ENCODE results near the gene ERO1B.
"Not testable (repeated sequence)": the region's sequence is repeated elsewhere in the genome, so short reads cannot be mapped to it uniquely, and the experiment has no call there.

Gene ERO1B

GRCh38 chr1:236247286-236247685, 34.5 kb downstream of the ERO1B start:
- no peak for DNase-seq

GRCh38 chr1:236242568-236242967, 39.2 kb downstream of the ERO1B start:
- no peak for DNase-seq

- no peak for DNase-seq
Measured at GRCh38 chr1:236240675-236241074, 41.1 kb downstream of the ERO1B start.

- DNase-seq = no peak
Measured at GRCh38 chr1:236239092-236239585, 42.6 kb downstream of the ERO1B start.

GRCh38 chr1:236235116-236235515, 46.6 kb downstream of the ERO1B start:
- no peak for DNase-seq

GRCh38 chr1:236228411-236228810, 53.3 kb downstream of the ERO1B start:
- DNase-seq = no peak

- DNase-seq = no peak
Measured at GRCh38 chr1:236222632-236223031, 59.1 kb downstream of the ERO1B start.

- DNase-seq = no peak
Measured at GRCh38 chr1:236220473-236220872, 61.3 kb downstream of the ERO1B start.

GRCh38 chr1:236214761-236215160, 67.0 kb downstream of the ERO1B start:
- no peak for DNase-seq

GRCh38 chr1:236213534-236213933, 68.2 kb downstream of the ERO1B start:
- DNase-seq = no peak

GRCh38 chr1:236211815-236212214, 69.9 kb downstream of the ERO1B start:
- no peak for DNase-seq

GRCh38 chr1:236209713-236210112, 72.0 kb downstream of the ERO1B start:
- DNase-seq = no peak

- no peak for DNase-seq
Measured at GRCh38 chr1:236209185-236209584, 72.6 kb downstream of the ERO1B start.

GRCh38 chr1:236207569-236207968, 74.2 kb downstream of the ERO1B start:
- DNase-seq = no peak

GRCh38 chr1:236207121-236207520, 74.6 kb downstream of the ERO1B start:
- no peak for DNase-seq

- no peak for DNase-seq
Measured at GRCh38 chr1:236206548-236206947, 75.2 kb downstream of the ERO1B start.

- DNase-seq = no peak
Measured at GRCh38 chr1:236204656-236205055, 77.1 kb downstream of the ERO1B start.

GRCh38 chr1:236204039-236204438, 77.7 kb downstream of the ERO1B start:
- DNase-seq = no peak

GRCh38 chr1:236201786-236202185, 80.0 kb downstream of the ERO1B start:
- DNase-seq = no peak

- no peak for DNase-seq
Measured at GRCh38 chr1:236200925-236201324, 80.8 kb downstream of the ERO1B start.

- no peak for DNase-seq
Measured at GRCh38 chr1:236193184-236193583, 88.6 kb downstream of the ERO1B start.

- DNase-seq = not testable (repeated sequence)
Measured at GRCh38 chr1:236188084-236188483, 93.7 kb downstream of the ERO1B start.

- not testable (repeated sequence) for DNase-seq
Measured at GRCh38 chr1:236186471-236186870, 95.3 kb downstream of the ERO1B start.

GRCh38 chr1:236185687-236186086, 96.1 kb downstream of the ERO1B start:
- DNase-seq = no peak

GRCh38 chr1:236181059-236181458, 100.7 kb downstream of the ERO1B start:
- no peak for DNase-seq

- DNase-seq = no peak
Measured at GRCh38 chr1:236179634-236180033, 102.1 kb downstream of the ERO1B start.

All from islet precursor cell (in vitro differentiated cells).